DMS153 (cell line): ENCODE data around the gene HAUS1.
A peak's percentile ranks its signal among the peaks of the same experiment; 100 is the strongest.
"Not testable (repeated sequence)": the region's sequence is repeated elsewhere in the genome, so short reads cannot be mapped to it uniquely, and the experiment has no call there.

Experiments used
- DNase-seq: peaks from one replicate; lab custom pipeline; 2025; lab: John Stamatoyannopoulos, UW

HAUS1 gene

GRCh38 chr18:46158499-46158898, 54.3 kb downstream of the HAUS1 start:
- no peak for DNase-seq

- no peak for DNase-seq
Observed at GRCh38 chr18:46160050-46160798, 56.0 kb downstream of the HAUS1 start.

- not testable (repeated sequence) for DNase-seq
Observed at GRCh38 chr18:46160840-46161239, 56.7 kb downstream of the HAUS1 start.

GRCh38 chr18:46161703-46162396, 57.7 kb downstream of the HAUS1 start:
- DNase-seq: no peak

- DNase-seq: no peak
Observed at GRCh38 chr18:46163091-46163490, 58.9 kb downstream of the HAUS1 start.

- DNase-seq: no peak
Observed at GRCh38 chr18:46163941-46164499, 59.8 kb downstream of the HAUS1 start.

GRCh38 chr18:46164502-46164901, 60.3 kb downstream of the HAUS1 start:
- DNase-seq: not testable (repeated sequence)

GRCh38 chr18:46164920-46165319, 60.7 kb downstream of the HAUS1 start:
- DNase-seq: no peak

GRCh38 chr18:46166261-46166970, 62.2 kb downstream of the HAUS1 start:
- no peak for DNase-seq

GRCh38 chr18:46167971-46168370, 63.8 kb downstream of the HAUS1 start:
- no peak for DNase-seq

- DNase-seq: no peak
Observed at GRCh38 chr18:46169464-46169941, 65.3 kb downstream of the HAUS1 start.

GRCh38 chr18:46171331-46171730, 67.1 kb downstream of the HAUS1 start:
- no peak for DNase-seq

GRCh38 chr18:46173393-46174341, 69.5 kb downstream of the HAUS1 start:
- peak; percentile 91 for DNase-seq

GRCh38 chr18:46174342-46175041, 70.3 kb downstream of the HAUS1 start:
- DNase-seq: no peak

- DNase-seq: no peak
Observed at GRCh38 chr18:46176001-46176400, 71.8 kb downstream of the HAUS1 start.
